ENCODE results near the gene FTO.

FTO gene

DNA sequence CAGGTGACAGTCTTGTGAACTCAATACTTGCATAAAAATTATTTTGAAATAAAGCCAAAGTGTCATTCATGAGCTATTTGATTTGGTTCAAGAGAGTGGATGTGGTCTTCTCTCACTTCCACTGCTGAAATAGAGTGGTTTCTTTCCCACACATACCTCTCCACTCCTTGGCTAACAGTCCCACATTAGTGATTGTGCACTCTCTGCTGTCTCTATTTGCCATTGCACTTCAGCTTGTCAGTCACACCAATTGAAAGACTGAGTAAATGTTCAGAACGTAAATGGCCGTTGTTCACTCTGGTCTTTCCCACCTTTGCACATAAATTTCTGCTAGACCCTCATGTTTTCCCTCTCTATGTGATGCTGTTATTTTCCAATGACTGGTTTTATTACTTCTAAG is 197.5 kb downstream of the FTO start:
- no peak for DNase-seq (ENCODE audit: low spot score)

DNA sequence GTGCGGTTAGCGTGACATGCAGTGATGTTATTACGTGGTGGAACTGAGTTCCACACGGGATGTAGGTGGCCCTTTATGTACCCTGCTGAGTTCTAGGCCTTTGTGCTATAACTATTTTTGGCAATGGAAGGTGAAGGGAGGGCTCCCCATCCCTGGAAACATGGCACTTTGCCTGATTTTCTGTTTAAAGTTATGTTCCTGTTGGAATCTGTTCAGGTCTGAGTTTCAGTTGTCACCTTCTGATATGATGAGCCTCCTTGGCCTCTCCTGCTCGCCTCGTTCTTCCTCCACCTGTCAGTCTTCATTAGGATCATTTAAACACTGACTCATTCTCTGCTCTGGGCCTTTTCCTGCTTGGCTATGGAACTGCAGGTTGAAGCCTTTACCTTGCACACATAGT is 200.6 kb downstream of the FTO start:
- DNase-seq (ENCODE audit: low spot score), result no peak

GRCh38 chr16:53905028-53905427 is 201.1 kb downstream of the FTO start:
- DNase-seq (ENCODE audit: low spot score), result no peak

DNA sequence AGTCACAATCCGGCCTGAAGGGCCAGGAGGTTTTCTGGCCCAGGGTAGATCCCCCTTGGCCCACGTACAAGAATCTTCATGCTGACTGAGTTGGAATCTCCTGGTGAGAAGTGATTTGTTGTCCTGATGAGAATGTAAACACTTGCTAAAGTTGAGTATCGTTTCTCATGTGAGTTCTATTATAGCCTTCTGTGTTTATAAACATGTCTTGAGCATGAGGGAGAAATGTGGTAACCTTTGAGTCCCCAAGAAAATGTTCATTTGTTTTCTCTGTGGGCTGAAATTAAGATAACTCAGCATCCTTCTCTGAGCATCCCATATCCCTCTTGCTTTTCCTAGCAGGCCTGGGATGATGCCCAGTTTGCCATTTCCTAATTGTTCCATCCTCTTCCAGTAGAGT is 204.8 kb downstream of the FTO start:
- DNase-seq (ENCODE audit: low spot score), result no peak

GRCh38 chr16:53910990-53911389 is 207.0 kb downstream of the FTO start:
- DNase-seq (ENCODE audit: low spot score), result no peak

- DNase-seq (ENCODE audit: low spot score), result no peak
Observed at GRCh38 chr16:53911513-53911912, 207.6 kb downstream of the FTO start.

GRCh38 chr16:53912155-53912554 is 208.2 kb downstream of the FTO start:
- no peak for DNase-seq (ENCODE audit: low spot score)

GRCh38 chr16:53913099-53913870 is 209.3 kb downstream of the FTO start:
- no peak for DNase-seq (ENCODE audit: low spot score)

DNA sequence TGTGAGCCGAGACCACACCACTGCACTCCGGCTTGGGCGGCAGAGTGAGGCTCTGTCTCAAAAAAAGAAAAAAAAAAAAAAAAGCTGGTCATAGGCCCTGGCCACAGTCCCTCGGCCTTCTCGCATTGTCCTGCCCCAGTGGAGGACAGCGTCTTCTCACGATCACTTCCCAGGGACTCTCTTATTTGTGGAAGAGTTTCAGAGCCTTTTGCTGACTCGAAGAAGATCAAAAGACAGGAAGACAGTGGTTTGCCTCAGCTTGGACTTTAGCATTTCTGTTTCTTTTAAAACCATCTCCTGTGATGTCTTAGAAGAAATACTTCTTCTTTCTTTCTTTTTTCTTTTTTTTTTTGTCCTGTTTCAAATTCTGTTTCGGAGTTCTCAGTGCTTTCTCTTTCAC is 210.0 kb downstream of the FTO start:
- no peak for DNase-seq (ENCODE audit: low spot score)

GRCh38 chr16:53914736-53915135 is 210.8 kb downstream of the FTO start:
- no peak for DNase-seq (ENCODE audit: low spot score)

DNA sequence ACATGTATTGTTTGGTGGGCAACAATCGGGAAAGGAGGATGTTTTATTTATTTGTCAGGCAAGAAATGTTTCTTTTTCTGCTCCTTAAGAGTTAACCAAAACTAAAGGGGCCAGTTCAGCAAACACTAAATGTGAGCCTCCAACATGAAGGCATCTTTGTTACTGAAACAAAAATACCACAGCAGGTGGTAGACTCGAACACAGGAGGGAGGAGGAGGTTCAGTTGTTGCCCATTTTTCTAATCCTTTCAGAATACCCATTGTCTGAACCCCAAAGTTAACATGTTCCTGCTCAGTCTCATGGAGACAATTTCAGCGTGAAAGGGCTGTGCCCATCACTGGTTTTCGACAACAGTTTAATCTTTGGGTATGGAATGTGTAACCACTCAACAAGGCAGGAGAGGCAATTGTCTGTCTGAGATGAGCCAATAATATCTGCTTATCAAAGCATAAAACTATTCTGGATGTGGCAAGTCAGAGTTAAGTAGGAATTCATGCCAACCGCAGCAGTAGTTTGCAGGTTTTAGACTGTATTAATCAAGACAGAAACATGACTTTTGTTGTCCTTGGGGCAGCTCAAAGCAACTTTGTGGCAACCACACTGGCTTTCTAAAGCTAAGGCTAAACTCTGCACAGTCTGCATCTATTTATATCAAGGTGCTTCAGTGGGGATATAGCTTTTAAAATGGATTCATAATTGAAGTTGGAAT is 211.7 kb downstream of the FTO start:
- DNase-seq (ENCODE audit: low spot score), result no peak

DNA sequence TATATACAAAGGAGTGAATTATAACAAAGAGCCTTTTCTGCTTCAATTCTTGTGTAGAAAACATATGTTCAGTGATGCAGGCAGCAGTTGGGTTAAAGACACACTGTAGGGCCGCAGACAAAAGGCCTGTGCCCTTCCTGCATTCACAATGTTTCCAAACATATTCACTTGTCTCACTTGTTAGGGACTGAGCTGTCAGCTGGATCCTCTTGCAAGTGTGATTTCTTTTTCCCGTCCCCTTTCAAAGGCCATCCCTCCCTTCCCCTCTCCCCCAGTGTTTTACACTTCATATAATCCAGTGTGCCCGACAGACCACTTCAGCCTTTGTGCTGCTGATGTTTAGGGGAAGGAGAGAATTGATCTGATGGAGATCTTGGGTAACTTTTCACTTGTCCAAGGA is 217.0 kb downstream of the FTO start:
- no peak for DNase-seq (ENCODE audit: low spot score)

DNA sequence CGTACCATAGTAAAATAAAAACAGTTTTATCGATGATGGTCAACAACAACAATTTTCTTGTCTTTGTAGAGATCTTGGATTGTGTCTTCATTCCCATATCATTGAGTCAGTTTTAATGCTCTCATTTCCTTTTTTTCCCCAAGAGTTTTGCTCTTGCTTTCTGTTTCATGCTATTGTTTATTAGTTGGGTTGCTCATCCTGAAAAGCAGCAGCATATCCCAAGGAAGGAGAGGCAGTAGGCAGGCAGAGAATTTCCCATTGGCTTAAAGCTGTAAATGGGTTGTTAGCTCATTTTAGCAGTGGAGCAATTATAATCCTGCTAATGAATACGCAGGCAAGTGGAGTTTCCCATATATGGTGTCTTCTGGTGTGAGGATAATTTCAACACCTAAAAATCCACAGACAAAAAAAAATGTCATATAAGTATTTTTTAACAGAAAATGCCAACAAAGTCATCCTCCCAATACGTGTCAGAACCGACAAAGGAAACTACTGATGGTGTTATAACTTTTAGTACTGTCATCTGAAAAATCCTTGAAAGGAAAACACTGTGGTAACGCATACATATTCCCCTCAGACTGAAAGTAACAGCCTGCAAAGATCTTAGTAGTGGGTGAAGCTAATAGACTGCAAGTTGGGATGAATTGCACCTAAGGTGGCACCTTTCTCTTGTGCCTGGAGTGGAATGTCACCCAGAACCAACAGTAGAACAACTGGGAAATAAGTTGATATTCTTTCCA is 218.3 kb downstream of the FTO start:
- DNase-seq (ENCODE audit: low spot score), result no peak

DNA sequence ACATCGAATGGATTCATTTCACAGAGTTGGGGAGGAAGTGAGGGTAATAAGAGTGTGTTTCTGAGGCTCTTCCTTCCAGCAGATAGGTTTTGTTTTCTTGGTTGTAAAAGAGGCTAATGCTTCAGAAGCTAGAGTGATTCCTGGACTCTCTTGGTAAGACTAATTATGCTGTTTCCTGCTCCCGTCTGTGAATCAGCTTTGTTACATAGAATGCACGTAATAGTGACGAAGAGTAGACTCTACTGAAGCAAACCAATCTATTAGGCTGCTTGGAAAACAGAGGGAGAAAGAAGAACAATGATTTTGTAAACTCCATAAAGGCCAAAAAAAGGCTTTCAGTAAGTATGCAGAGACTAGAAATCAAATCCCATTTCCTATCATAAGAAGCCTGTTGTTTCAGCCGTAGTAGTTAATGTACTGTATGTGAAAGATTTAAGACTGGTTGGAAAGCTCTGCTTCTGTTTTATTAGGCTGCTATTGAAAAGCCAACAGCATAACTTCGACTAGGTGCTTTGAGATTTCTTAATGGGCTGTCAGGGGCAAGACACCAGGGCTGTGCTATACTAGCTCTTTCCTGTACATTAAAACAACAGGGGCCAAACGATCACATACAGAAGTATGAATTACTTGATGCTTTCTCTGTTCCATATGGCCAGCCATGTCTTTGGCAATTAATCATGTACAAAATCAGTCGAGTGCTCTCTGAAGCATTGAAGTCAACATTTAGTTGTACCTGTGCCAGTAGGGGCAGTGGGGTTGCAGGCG is 219.0 kb downstream of the FTO start:
- DNase-seq (ENCODE audit: low spot score), result no peak

- no peak for DNase-seq (ENCODE audit: low spot score)
Observed at GRCh38 chr16:53924331-53925106, 220.6 kb downstream of the FTO start.

GRCh38 chr16:53925107-53925410 is 221.1 kb downstream of the FTO start:
- no peak for DNase-seq (ENCODE audit: low spot score)

GRCh38 chr16:53925526-53925925 is 221.6 kb downstream of the FTO start:
- DNase-seq (ENCODE audit: low spot score), result no peak

DNA sequence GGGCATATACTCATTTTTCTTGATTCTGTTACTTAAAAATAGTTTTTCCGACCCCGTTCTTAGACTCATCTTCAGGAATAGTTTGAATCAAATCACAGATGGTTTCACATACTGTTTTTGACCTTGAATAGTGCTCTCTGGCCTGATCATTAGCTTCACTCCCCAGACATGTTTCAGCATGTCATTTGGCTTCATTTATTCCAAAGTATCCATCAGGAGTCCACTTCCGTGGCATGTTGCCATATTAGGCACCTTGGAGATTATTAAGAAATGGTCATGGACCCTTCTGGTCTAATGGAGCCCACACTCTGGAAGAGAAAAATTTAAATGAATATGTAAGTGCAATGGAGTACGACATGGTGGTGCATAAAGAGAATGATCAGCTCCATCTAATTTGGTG is 222.3 kb downstream of the FTO start:
- no peak for DNase-seq (ENCODE audit: low spot score)

GRCh38 chr16:53932975-53933374 is 229.0 kb downstream of the FTO start:
- no peak for DNase-seq (ENCODE audit: low spot score)

DNA sequence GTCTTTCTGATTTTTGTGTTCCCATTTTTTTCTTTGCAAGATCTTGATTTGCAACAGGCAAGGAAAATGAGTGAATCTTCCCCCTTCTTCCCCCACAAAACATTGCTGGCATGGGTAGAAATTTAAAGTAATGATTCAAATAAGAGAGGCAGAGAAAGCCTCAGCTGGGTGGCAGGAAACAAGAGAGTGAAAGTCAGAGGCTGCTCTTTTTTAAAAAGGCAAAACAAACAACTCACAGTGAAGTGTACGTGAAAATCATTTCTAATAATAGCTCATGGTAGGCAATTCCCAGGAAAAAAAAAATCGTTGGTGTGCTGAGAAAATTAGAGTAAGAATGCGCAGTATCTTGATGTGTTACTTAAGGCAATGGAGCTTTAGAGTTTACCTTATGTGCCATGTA is 229.5 kb downstream of the FTO start:
- DNase-seq (ENCODE audit: low spot score), result no peak

DNA sequence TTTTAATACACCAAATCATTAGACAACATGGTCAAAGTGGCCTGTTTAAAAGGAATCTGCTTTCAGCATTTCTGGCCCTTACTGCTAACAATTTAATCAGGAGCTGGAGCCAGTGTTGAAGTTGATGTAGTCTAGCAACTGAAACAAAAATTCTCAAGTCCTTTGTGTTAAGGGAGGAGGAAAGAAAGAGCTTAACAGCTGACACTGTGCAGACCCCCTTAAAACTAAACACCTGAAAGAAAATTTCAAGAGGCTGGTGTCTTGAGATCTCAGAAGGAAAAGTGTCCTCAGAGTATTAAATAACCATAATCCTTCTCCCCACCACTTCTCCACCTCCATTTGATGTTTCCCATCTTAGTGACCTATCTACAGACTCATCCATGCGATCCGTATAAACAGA is 232.1 kb downstream of the FTO start:
- DNase-seq (ENCODE audit: low spot score), result no peak

GRCh38 chr16:53936529-53936928 is 232.6 kb downstream of the FTO start:
- DNase-seq (ENCODE audit: low spot score), result no peak
